DMS 273 (cell line): Measurements from ENCODE around the gene RNF220.

Experiments used
- DNase-seq: peaks from one replicate; lab custom pipeline; 2025; ENCODE audit not compliant: unreplicated experiment; lab: John Stamatoyannopoulos, UW

Gene RNF220

GRCh38 chr1:44406737-44407429, 1.8 kb downstream of the RNF220 start:
- peak; percentile 49 for DNase-seq

- peak; percentile 53 for DNase-seq
These were observed 2.6 kb downstream of the RNF220 start for GRCh38 chr1:44407430-44408211.

- peak; percentile 42 for DNase-seq
These were observed 3.1 kb downstream of the RNF220 start for GRCh38 chr1:44408212-44408582.

GRCh38 chr1:44408632-44409602, 3.9 kb downstream of the RNF220 start:
- peak; percentile 36 for DNase-seq

GRCh38 chr1:44409757-44410156, 4.7 kb downstream of the RNF220 start:
- DNase-seq = no peak

- DNase-seq = no peak
These were observed 6.8 kb downstream of the RNF220 start for GRCh38 chr1:44411861-44412260.

- no peak for DNase-seq
These were observed 7.5 kb downstream of the RNF220 start for GRCh38 chr1:44412601-44413000.

- no peak for DNase-seq
These were observed 8.7 kb downstream of the RNF220 start for GRCh38 chr1:44413740-44414139.

- no peak for DNase-seq
These were observed 10.0 kb downstream of the RNF220 start for GRCh38 chr1:44415013-44415412.

- DNase-seq = no peak
These were observed 11.4 kb downstream of the RNF220 start for GRCh38 chr1:44416408-44416807.

- DNase-seq = peak; percentile 90
These were observed 12.4 kb downstream of the RNF220 start for GRCh38 chr1:44417351-44418021.

- peak; percentile 45 for DNase-seq
These were observed 13.1 kb downstream of the RNF220 start for GRCh38 chr1:44418022-44418673.

- peak; percentile 13 for DNase-seq
These were observed 14.8 kb downstream of the RNF220 start for GRCh38 chr1:44419901-44420300.

- DNase-seq = no peak
These were observed 15.5 kb downstream of the RNF220 start for GRCh38 chr1:44420535-44420934.

GRCh38 chr1:44421446-44421884, 16.4 kb downstream of the RNF220 start:
- DNase-seq = peak; percentile 64

GRCh38 chr1:44422161-44422560, 17.1 kb downstream of the RNF220 start:
- DNase-seq = no peak

GRCh38 chr1:44423591-44424537, 18.8 kb downstream of the RNF220 start:
- peak; percentile 83 for DNase-seq

GRCh38 chr1:44424747-44425146, 19.7 kb downstream of the RNF220 start:
- no peak for DNase-seq
